Endothelial cell of umbilical vein (primary cell): ENCODE data around the gene TSTD1. TPM values are rescaled to one million over a fixed set of nuclear protein-coding genes. Genes with fewer than 3 reads are reported as not detected.

ENCODE experiments used
- BruUV-seq: library from RNA; stranded (reverse); fragments of 400-500 nt; replicated peaks from 2 replicates; lab custom pipeline; 2021; lab: Mats Ljungman, UMichigan
- CTCF ChIA-PET: fragments of 300-600, 350-600 bp; sonication (Branson Sonifier 250); formaldehyde crosslinking; loops from one replicate; lab custom pipeline; 2021; ENCODE audit warnings: antibody characterized with exemption, inconsistent platforms; lab: Charles Lee
- POLR2A ChIA-PET: fragments of 300-600, 350-600 bp; sonication (Branson Sonifier 250); formaldehyde crosslinking; loops from one replicate; lab custom pipeline; 2021; ENCODE audit warnings: antibody characterized with exemption, inconsistent platforms; lab: Charles Lee
- DNase-seq: peaks from one replicate; pipeline ENCODE4 v3.0.0-alpha.2; 2011; ENCODE audit warnings: low read depth, low spot score
- FAIRE-seq: peaks from 2 replicates; lab custom pipeline; 2011; peaks lifted over from hg19 to GRCh38; lab: Jason Lieb, UNC
- H2AFZ ChIP-seq: 2 replicates; pipeline ENCODE4 v1.6.0; 2012; ENCODE audit warnings: low read depth, low read length, control low read depth, inconsistent platforms
- H3K27ac ChIP-seq: 2 replicates; pipeline ENCODE4 v1.5.1; 2011; ENCODE audit warnings: low read depth, mild to moderate bottlenecking, control low read depth, low read length, moderate library complexity; ENCODE audit not compliant: insufficient read depth
- H3K27me3 ChIP-seq, 2 experiments: 2 replicates each; pipeline versions ENCODE4 v1.6.0 to v1.6.1; 2011; ENCODE audit warnings: low read length in 2 of 2, mixed read lengths in 1 of 2; ENCODE audit not compliant: control insufficient read depth in 2 of 2, insufficient read depth in 2 of 2
- H3K36me3 ChIP-seq, 2 experiments: 2 replicates in 1 of 2; 3 replicates in 1 of 2; pipeline ENCODE4 v1.5.1; 2011; ENCODE audit warnings: low read length in 2 of 2, mild to moderate bottlenecking in 1 of 2, moderate library complexity in 1 of 2; ENCODE audit not compliant: control insufficient read depth in 2 of 2, insufficient read depth in 2 of 2; ENCODE audit errors: extremely low read depth in 1 of 2
- H3K4me1 ChIP-seq: 3 replicates; pipeline ENCODE4 v1.5.1; 2011; ENCODE audit warnings: mild to moderate bottlenecking, low read length; ENCODE audit not compliant: control insufficient read depth, insufficient read depth; ENCODE audit errors: extremely low read depth
- H3K4me2 ChIP-seq: 2 replicates; pipeline ENCODE4 v1.6.1; 2011; ENCODE audit warnings: low read length, control low read depth, mixed read lengths; ENCODE audit not compliant: insufficient read depth
- H3K4me3 ChIP-seq, 3 experiments: fragments of 200-600 bp in 1 of 3; sonication (generic), shearing (Covaris generic) in 1 of 3; replicated peaks in 1 of 3; 2 replicates each; pipeline ENCODE4 v1.5.1; 2011 to 2016; ENCODE audit warnings: control low read depth in 3 of 3, low read length in 3 of 3, mild to moderate bottlenecking in 2 of 3, inconsistent platforms in 1 of 3, low read depth in 1 of 3, moderate library complexity in 1 of 3; ENCODE audit not compliant: insufficient read depth in 1 of 3
- H3K79me2 ChIP-seq: 2 replicates; pipeline ENCODE4 v1.6.0; 2012; ENCODE audit warnings: low read length, inconsistent platforms; ENCODE audit not compliant: control insufficient read depth, insufficient read depth
- H3K9ac ChIP-seq: replicated peaks from 2 replicates; pipeline ENCODE3; 2011; ENCODE audit warnings: low read length, control low read depth; ENCODE audit not compliant: insufficient read depth; ENCODE audit errors: extremely low read depth
- H3K9me1 ChIP-seq: replicated peaks from 3 replicates; pipeline ENCODE4 v1.6.0; 2011; ENCODE audit warnings: mild to moderate bottlenecking, low read length; ENCODE audit not compliant: control insufficient read depth, insufficient read depth; ENCODE audit errors: extremely low read depth
- H3K9me3 ChIP-seq: replicated peaks from 2 replicates; pipeline ENCODE4 v1.5.1; 2012; ENCODE audit warnings: low read length, inconsistent platforms; ENCODE audit not compliant: control insufficient read depth, insufficient read depth
- H4K20me1 ChIP-seq: replicated peaks from 2 replicates; pipeline ENCODE3; 2011; ENCODE audit warnings: mild to moderate bottlenecking, low read length; ENCODE audit not compliant: control insufficient read depth, insufficient read depth; ENCODE audit errors: extremely low read depth
- CTCF ChIP-seq, 2 donors: IDR thresholded peaks; 1 replicate in 1 of 2; 2 replicates in 1 of 2; pipeline ENCODE4 v1.5.1; 2011; ENCODE audit warnings: low read length in 2 of 2, mild to moderate bottlenecking in 2 of 2, moderate library complexity in 2 of 2, control low read depth in 1 of 2, inconsistent platforms in 1 of 2, low read depth in 1 of 2; ENCODE audit not compliant: insufficient read depth in 1 of 2; ENCODE audit errors: extremely low read depth in 1 of 2
- EZH2 ChIP-seq: IDR thresholded peaks from 2 replicates; pipeline ENCODE4 v1.6.1; 2012; ENCODE audit warnings: borderline replicate concordance, low read depth, mild to moderate bottlenecking, moderate library complexity, low read length, inconsistent platforms; ENCODE audit not compliant: severe bottlenecking
- FOS ChIP-seq: IDR thresholded peaks from 2 replicates; pipeline ENCODE4 v1.6.1; 2011; ENCODE audit warnings: mild to moderate bottlenecking, low read length, moderate library complexity, borderline replicate concordance; ENCODE audit not compliant: insufficient read depth
- GATA2 ChIP-seq: IDR thresholded peaks from 2 replicates; pipeline ENCODE4 v1.7.0; 2011; ENCODE audit warnings: low read depth, mild to moderate bottlenecking, moderate library complexity, mixed read lengths, low read length; ENCODE audit not compliant: insufficient read length, insufficient read depth
- JUN ChIP-seq: IDR thresholded peaks from 2 replicates; pipeline ENCODE4 v1.6.1; 2011; ENCODE audit warnings: borderline replicate concordance, low read depth; ENCODE audit not compliant: insufficient read length, insufficient read depth
- MAX ChIP-seq: IDR thresholded peaks from 2 replicates; pipeline ENCODE4 v1.6.1; 2011; ENCODE audit not compliant: insufficient read depth, insufficient read length
- MYC ChIP-seq: IDR thresholded peaks from one replicate; pipeline ENCODE4 v1.6.1; 2011; ENCODE audit warnings: mild to moderate bottlenecking, low read depth, low read length
- POLR2A ChIP-seq: IDR thresholded peaks from 2 replicates; pipeline ENCODE4 v1.6.1; 2012; ENCODE audit warnings: low read depth, mild to moderate bottlenecking, control low read depth, low read length
- POLR2AphosphoS5 ChIP-seq: IDR thresholded peaks from 2 replicates; pipeline ENCODE4 v1.6.1; 2012; ENCODE audit warnings: low read depth, mild to moderate bottlenecking, control low read depth, low read length, moderate library complexity; ENCODE audit not compliant: insufficient read depth
- dilution Hi-C: fragments of 300-500 bp; cut with MboI; formaldehyde crosslinking; loops from one replicate; pipeline ENCODE4 v1.15.0; 2019; ENCODE audit warnings: low sequenced_read_pairs; ENCODE audit not compliant: extremely low pct_ligation_motif_present
- intact Hi-C: fragments of 100-400 bp; cut with micrococcal nuclease; formaldehyde crosslinking; loops from one replicate; pipeline ENCODE4 v1.10.0; 2022
- polyA plus RNA-seq, 4 experiments: library from polyadenylated mRNA; depleted of rRNA in 3 of 4; stranded (reverse) in 3 of 4; unstranded in 1 of 4; fragments of >200 nt; gene quantifications; 2 replicates each; pipeline versions ENCODE4 v1.2.1 to v1.2.3, GENCODE V29; 2011 to 2012; ENCODE audit warnings: missing spikeins in 1 of 4
- total RNA-seq: library from RNA; stranded (reverse); gene quantifications from 2 replicates; pipeline ENCODE4 v1.2.3, GENCODE V29; 2021

TSTD1 gene
- total and polyA plus RNA-seq, 2 donors (not counting 3 experiments of a cell fraction or from before 2014, with no cell fraction given), result 8.9 to 39.1 TPM

GRCh38 chr1:161052899-161053298 lies 14.1 kb upstream of the TSTD1 start:
- H3K4me3 ChIP-seq, result no peak overlapping the region
- no peak overlapping the region for H3K27ac ChIP-seq
- H4K20me1 ChIP-seq, result no peaks in the 10 kb centered on the region
- POLR2A ChIA-PET, result no interaction called here
- BruUV-seq, result no TSS peak
- no peaks in the 10 kb centered on the region for H3K79me2 ChIP-seq
- no peak for DNase-seq
- TF ChIP-seq POLR2AphosphoS5 (no peak), POLR2A (no peak), JUN (no peak), GATA2 (no peak), EZH2 (no peak), FOS (no peak), MAX (no peak), MYC (no peak), CTCF (IDR thresholded peaks at IDR 0.05; ENCODE audit: extremely low read depth in 1 of 2, insufficient read depth in 1 of 2, low read depth in 1 of 2, low read length in 2 of 2) (no peak)
- H3K9me3 ChIP-seq, result no peaks in the 10 kb centered on the region
- H3K4me1 ChIP-seq, result no peaks in the 10 kb centered on the region
- H3K27me3 ChIP-seq, result no peaks in the 10 kb centered on the region
- no peak overlapping the region for H3K9ac ChIP-seq
- intact Hi-C loops, result loop anchor here (10.0 kb wide), 1 partner anchor 728 kb away; no protein-coding TSS in a partner anchor
- FAIRE-seq, result no peak
- H3K4me2 ChIP-seq, result no peak overlapping the region
- H3K9me1 ChIP-seq, result no peaks in the 10 kb centered on the region
- CTCF ChIA-PET, result no interaction called here
- dilution Hi-C loops, result no loop called here
- H2AFZ ChIP-seq, result no peak overlapping the region
- no peaks in the 10 kb centered on the region for H3K36me3 ChIP-seq
